Pancreas (tissue), 10 donors: ENCODE data around the gene SRSF9. TPM values are rescaled to one million over a fixed set of nuclear protein-coding genes. Genes with fewer than 3 reads are reported as not detected.

ENCODE experiments used
- ATAC-seq, 4 donors: fragments of 200-7000 bp; cut with Tn5 transposase; one replicate each; pipeline versions ENCODE4 v1.8.0 to v1.9.1; 2020; ENCODE audit warnings: mild to moderate bottlenecking in 4 of 4, moderate library complexity in 4 of 4
- DNase-seq, 6 donors: peaks; one replicate each; pipeline ENCODE4 v3.0.0-alpha.2; 2020
- FAIRE-seq: peaks from 2 replicates; lab custom pipeline; 2012; peaks lifted over from hg19 to GRCh38; lab: Jason Lieb, UNC
- H3K27ac ChIP-seq, 4 donors: fragments of 200-600 bp; sonication (generic); 1 replicate in 3 of 4; 2 replicates in 1 of 4; pipeline versions ENCODE4 v1.5.0 to v1.8.0; 2020
- H3K27me3 ChIP-seq, 4 donors: fragments of 200-600 bp; one replicate each; pipeline ENCODE4 v1.8.0; 2021
- H3K36me3 ChIP-seq, 3 donors: fragments of 200-600 bp; sonication (generic) in 1 of 3; one replicate each; pipeline versions ENCODE4 v1.5.0 to v1.8.0; 2020 to 2021
- H3K4me1 ChIP-seq, 3 donors: fragments of 200-600 bp; one replicate each; pipeline ENCODE4 v1.8.0; 2021
- H3K4me3 ChIP-seq, 4 donors: fragments of 200-600 bp; sonication (generic) in 2 of 4; one replicate each; pipeline versions ENCODE4 v1.5.0 to v1.8.0; 2020 to 2021
- H3K9me3 ChIP-seq, 4 donors: fragments of 200-600 bp; one replicate each; pipeline ENCODE4 v1.8.0; 2021
- CTCF ChIP-seq, 4 donors: fragments of 200-600 bp; sonication (generic) in 3 of 4; IDR thresholded peaks; one replicate each; pipeline versions ENCODE4 v1.5.0 to v1.8.0; 2021; ENCODE audit warnings: antibody characterized with exemption in 4 of 4
- WGBS, 2 donors: extraction: QIAGEN DNeasy Blood & Tissue Kit; methylation state at CpG; one replicate each; pipeline ENCODE4 v1.1.7; 2013; 5-methylcytosine and 5-hydroxymethylcytosine counted together
- intact Hi-C, 3 donors: fragments of 100-400 bp; cut with DNase I; formaldehyde crosslinking; loops; one replicate each; pipeline versions ENCODE4 v1.11.1 to v1.14.2; 2022
- polyA plus RNA-seq, 2 donors: library from polyadenylated mRNA; stranded (reverse); fragments of 200-250 nt; gene quantifications; one replicate each; pipeline ENCODE4 v1.2.3, GENCODE V29; 2013
- total RNA-seq, 6 donors: library from RNA; stranded (reverse); fragmentation: NEBNext Ultra II Directional in 4 of 6; extraction: Animal tissue kit (Norgen Biotek cat#: 25700) in 4 of 6; gene quantifications; one replicate each; pipeline versions ENCODE4 v1.2.1 to v1.2.4, GENCODE V29; 2021 to 2023
- donor health status: healthy with polysubstance abuse.
- donor health status: DM: no; HTN: no; CAD: no; lungs with moderate emphysema.
- donor health status: DM: no; HTN: no; CAD: no.
- donor health status: control.
- donor health status: control.
- donor health status: Bipolar disorder and iron deficiency.
- donor health status: DM: yes; HTN: yes; CAD: no.
- donor health status: DM: no; HTN: no; CAD: no.
- donor health status: DM: no; HTN: no; CAD: no.
- donor health status: DM: yes; HTN: yes; CAD: no.

SRSF9 gene
- total and polyA plus RNA-seq, 8 donors = 50.9 to 103 (median 79.5) TPM

- ATAC-seq (no peak), FAIRE-seq (no peak), DNase-seq (no peak)
- Histone ChIP-seq H3K27me3 (no peaks in the 10 kb centered on the region), H3K4me1 (peaks cover 18 to 22% (median 20%) of the 10 kb centered on the region in 3 donors), H3K9me3 (no peaks in the 10 kb centered on the region), H3K4me3 (no peak overlapping the region), H3K36me3 (peaks cover 8 to 43% (median 39%) of the 10 kb centered on the region in 3 donors), H3K27ac (no peak overlapping the region)
- TF ChIP-seq CTCF (IDR thresholded peaks at IDR 0.05) = no peak
- intact Hi-C loops = no loop called here
- WGBS, 2 donors = 7 to 11% methylated on average over 5 of the region's 5 CpGs
Observed at GRCh38 chr12:120465756-120466155, 3.8 kb downstream of the SRSF9 start.

- Histone ChIP-seq H3K4me3 (no peak overlapping the region), H3K27ac (no peak overlapping the region), H3K4me1 (peaks cover 14 to 22% (median 20%) of the 10 kb centered on the region in 3 donors), H3K27me3 (no peaks in the 10 kb centered on the region), H3K36me3 (peaks cover 8 to 62% (median 59%) of the 10 kb centered on the region in 3 donors), H3K9me3 (no peaks in the 10 kb centered on the region)
- intact Hi-C loops = no loop called here
- TF ChIP-seq CTCF (IDR thresholded peaks at IDR 0.05) = no peak
- no peak for ATAC-seq
- WGBS, 2 donors = 76 to 83% methylated on average over 5 of the region's 5 CpGs
- FAIRE-seq = no peak
- DNase-seq = no peak
Observed at GRCh38 chr12:120463712-120464111, 5.8 kb downstream of the SRSF9 start.

- DNase-seq = no peak
Observed at GRCh38 chr12:120462099-120462640, 7.4 kb downstream of the SRSF9 start.

GRCh38 chr12:120460157-120460556 lies 9.4 kb downstream of the SRSF9 start:
- 79 to 91% methylated on average over 3 of the region's 3 CpGs for WGBS, 2 donors
- no peaks in the 10 kb centered on the region for H3K27me3 ChIP-seq
- no peak for FAIRE-seq

More at GRCh38 chr12:120462099-120462640, 7.4 kb downstream of the SRSF9 start:
- TF ChIP-seq CTCF (IDR thresholded peaks at IDR 0.05) = no peak
- Histone ChIP-seq H3K36me3 (peaks cover 8 to 73% (median 67%) of the 10 kb centered on the region in 3 donors), H3K4me3 (no peak overlapping the region), H3K27ac (no peak overlapping the region), H3K4me1 (peaks cover 10 to 16% (median 16%) of the 10 kb centered on the region in 3 donors), H3K9me3 (no peaks in the 10 kb centered on the region), H3K27me3 (no peaks in the 10 kb centered on the region)
- ATAC-seq = no peak
- 66 to 68% methylated on average over 3 of the region's 3 CpGs for WGBS, 2 donors
- no peak for FAIRE-seq
- intact Hi-C loops = no loop called here

More at GRCh38 chr12:120460157-120460556, 9.4 kb downstream of the SRSF9 start:
- H3K36me3 ChIP-seq = peaks cover 4 to 80% (median 67%) of the 10 kb centered on the region in 3 donors
- H3K4me1 ChIP-seq = peaks cover 0 to 4% (median under 1%) of the 10 kb centered on the region in 3 donors
- TF ChIP-seq CTCF (IDR thresholded peaks at IDR 0.05) = no peak
- ATAC-seq (no peak), DNase-seq (no peak)
- H3K4me3 ChIP-seq = no peak overlapping the region
- no peak overlapping the region for H3K27ac ChIP-seq
- intact Hi-C loops = no loop called here
- H3K9me3 ChIP-seq = no peaks in the 10 kb centered on the region
